ENCODE results near the gene PSME2.

- TF ChIP-seq, protein P1, sequence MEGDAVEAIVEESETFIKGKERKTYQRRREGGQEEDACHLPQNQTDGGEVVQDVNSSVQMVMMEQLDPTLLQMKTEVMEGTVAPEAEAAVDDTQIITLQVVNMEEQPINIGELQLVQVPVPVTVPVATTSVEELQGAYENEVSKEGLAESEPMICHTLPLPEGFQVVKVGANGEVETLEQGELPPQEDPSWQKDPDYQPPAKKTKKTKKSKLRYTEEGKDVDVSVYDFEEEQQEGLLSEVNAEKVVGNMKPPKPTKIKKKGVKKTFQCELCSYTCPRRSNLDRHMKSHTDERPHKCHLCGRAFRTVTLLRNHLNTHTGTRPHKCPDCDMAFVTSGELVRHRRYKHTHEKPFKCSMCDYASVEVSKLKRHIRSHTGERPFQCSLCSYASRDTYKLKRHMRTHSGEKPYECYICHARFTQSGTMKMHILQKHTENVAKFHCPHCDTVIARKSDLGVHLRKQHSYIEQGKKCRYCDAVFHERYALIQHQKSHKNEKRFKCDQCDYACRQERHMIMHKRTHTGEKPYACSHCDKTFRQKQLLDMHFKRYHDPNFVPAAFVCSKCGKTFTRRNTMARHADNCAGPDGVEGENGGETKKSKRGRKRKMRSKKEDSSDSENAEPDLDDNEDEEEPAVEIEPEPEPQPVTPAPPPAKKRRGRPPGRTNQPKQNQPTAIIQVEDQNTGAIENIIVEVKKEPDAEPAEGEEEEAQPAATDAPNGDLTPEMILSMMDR (IDR thresholded peaks at IDR 0.05), result no peak
- TF ChIP-seq ZFX (IDR thresholded peaks at IDR 0.05; ENCODE audit: borderline replicate concordance), result no peak
These were observed 18.1 kb upstream of the PSME2 start for GRCh38 chr14:24164518-24164991.

Measured in 22Rv1 (cell line).